Transverse colon (tissue), 3 donors: Measurements from ENCODE around the gene PEX13.

Source experiments
- CTCF ChIP-seq, 5 experiments: fragments of 200-600 bp in 3 of 5; fragments of 450-650 bp in 2 of 5; sonication (generic) in 3 of 5; IDR thresholded peaks; 1 replicate in 2 of 5; 2 replicates in 3 of 5; pipeline ENCODE4 v1.5.1; 2016 to 2017; ENCODE audit warnings: antibody characterized with exemption in 5 of 5, inconsistent platforms in 3 of 5, mild to moderate bottlenecking in 2 of 5, moderate library complexity in 1 of 5
- POLR2A ChIP-seq: fragments of 450-650 bp; IDR thresholded peaks from one replicate; pipeline ENCODE4 v1.6.1; 2016; ENCODE audit warnings: antibody characterized with exemption, mild to moderate bottlenecking, moderate library complexity

GRCh38 chr2:61085883-61086282 is 68.4 kb downstream of the PEX13 start:
- no peak for TF ChIP-seq CTCF (IDR thresholded peaks at IDR 0.05)
- TF ChIP-seq POLR2A, result no peak
